Neural progenitor cell (in vitro differentiated cells): ENCODE results near the gene LIPC.

Experiments
- CTCF ChIP-seq: fragments of 200-600 bp; sonication (generic); IDR thresholded peaks from 2 replicates; pipeline ENCODE4 v1.5.1; 2017; ENCODE audit warnings: antibody characterized with exemption, mild to moderate bottlenecking
- EZH2 ChIP-seq: fragments of 200-600 bp; sonication (generic); IDR thresholded peaks from 2 replicates; pipeline ENCODE4 v1.6.1; 2017; ENCODE audit warnings: antibody characterized with exemption, mild to moderate bottlenecking, moderate library complexity
- EZH2phosphoT487 ChIP-seq: fragments of 200-600 bp; sonication (generic); IDR thresholded peaks from 2 replicates; pipeline ENCODE4 v1.6.1; 2017; ENCODE audit warnings: antibody characterized with exemption

GRCh38 chr15:58403581-58403980 is 28.2 kb upstream of the LIPC start:
- TF ChIP-seq EZH2 (no peak), CTCF (no peak), EZH2phosphoT487 (no peak)
